ENCODE data around the gene CHCHD6. TPM values are rescaled to one million over a fixed set of nuclear protein-coding genes. Genes with fewer than 3 reads are reported as not detected.

The CHCHD6 gene
- total RNA-seq, 1 experiment from 2014 or later, result 29.6 TPM

DNA sequence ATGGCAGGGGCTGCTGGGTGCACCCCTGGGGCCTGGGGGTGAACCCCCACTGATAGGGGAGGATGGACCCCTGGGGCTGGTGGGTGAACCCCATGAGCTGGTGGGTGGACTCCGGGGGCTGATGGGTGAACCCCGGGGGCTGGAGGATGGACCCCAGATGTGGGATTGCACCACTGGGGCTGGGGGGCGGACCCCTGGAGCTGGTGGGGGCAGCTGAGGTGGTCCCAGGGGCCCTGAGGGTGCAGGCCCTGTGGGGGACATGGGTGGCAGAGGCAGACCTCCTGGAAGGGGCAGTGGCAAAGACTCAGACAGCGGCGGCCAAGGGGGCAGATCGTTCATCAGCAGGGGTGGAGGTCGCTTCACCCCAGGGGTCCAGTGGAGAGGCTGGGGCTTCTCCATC is 31.7 kb upstream of the CHCHD6 start:
- intact Hi-C loops (cut with micrococcal nuclease), result no loop called here
- ChIA-PET CTCF (interaction anchor here (0.6 to 3.5 kb wide), 2 partner anchors 12 to 593 kb away, joined by 3 to 15 read pairs; no protein-coding TSS in a partner anchor), POLR2A (interaction anchor here (1.1 kb wide), 1 partner anchor 103 kb away, joined by 4 read pairs; no protein-coding TSS in a partner anchor)
- no peaks in the 10 kb centered on the region for H3K36me3 Mint-ChIP-seq (ENCODE audit: insufficient read depth, unreplicated experiment)
- DNase-seq (ENCODE audit: unreplicated experiment), result no peak
- no TSS peak for BruUV-seq (replicated peaks)
- H3K9me3 Mint-ChIP-seq (ENCODE audit: unreplicated experiment), result no peaks in the 10 kb centered on the region
- H3K4me1 Mint-ChIP-seq (ENCODE audit: insufficient read depth, unreplicated experiment), result no peaks in the 10 kb centered on the region
- TF ChIP-seq, protein P1, sequence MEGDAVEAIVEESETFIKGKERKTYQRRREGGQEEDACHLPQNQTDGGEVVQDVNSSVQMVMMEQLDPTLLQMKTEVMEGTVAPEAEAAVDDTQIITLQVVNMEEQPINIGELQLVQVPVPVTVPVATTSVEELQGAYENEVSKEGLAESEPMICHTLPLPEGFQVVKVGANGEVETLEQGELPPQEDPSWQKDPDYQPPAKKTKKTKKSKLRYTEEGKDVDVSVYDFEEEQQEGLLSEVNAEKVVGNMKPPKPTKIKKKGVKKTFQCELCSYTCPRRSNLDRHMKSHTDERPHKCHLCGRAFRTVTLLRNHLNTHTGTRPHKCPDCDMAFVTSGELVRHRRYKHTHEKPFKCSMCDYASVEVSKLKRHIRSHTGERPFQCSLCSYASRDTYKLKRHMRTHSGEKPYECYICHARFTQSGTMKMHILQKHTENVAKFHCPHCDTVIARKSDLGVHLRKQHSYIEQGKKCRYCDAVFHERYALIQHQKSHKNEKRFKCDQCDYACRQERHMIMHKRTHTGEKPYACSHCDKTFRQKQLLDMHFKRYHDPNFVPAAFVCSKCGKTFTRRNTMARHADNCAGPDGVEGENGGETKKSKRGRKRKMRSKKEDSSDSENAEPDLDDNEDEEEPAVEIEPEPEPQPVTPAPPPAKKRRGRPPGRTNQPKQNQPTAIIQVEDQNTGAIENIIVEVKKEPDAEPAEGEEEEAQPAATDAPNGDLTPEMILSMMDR (IDR thresholded peaks at IDR 0.05; ENCODE audit: unreplicated experiment), result no peak
- peaks cover 16% of the 10 kb centered on the region for H3K27me3 Mint-ChIP-seq (ENCODE audit: insufficient read depth, unreplicated experiment)
- H3K27ac Mint-ChIP-seq (ENCODE audit: low read depth, unreplicated experiment), result no peak overlapping the region
- no peak overlapping the region for H3K4me3 Mint-ChIP-seq (ENCODE audit: unreplicated experiment)

GRCh38 chr3:126672741-126673140 is 31.3 kb upstream of the CHCHD6 start:
- ChIA-PET POLR2A (no interaction called here), CTCF (interaction anchor here (1.0 to 3.5 kb wide), 4 partner anchors 12 to 876 kb away, joined by 3 to 15 read pairs (median 4); no protein-coding TSS in a partner anchor)
- Mint-ChIP-seq H3K9me3 (ENCODE audit: unreplicated experiment) (no peaks in the 10 kb centered on the region), H3K4me3 (ENCODE audit: unreplicated experiment) (no peak overlapping the region), H3K4me1 (ENCODE audit: insufficient read depth, unreplicated experiment) (no peaks in the 10 kb centered on the region), H3K27me3 (ENCODE audit: insufficient read depth, unreplicated experiment) (peaks cover 17% of the 10 kb centered on the region), H3K27ac (ENCODE audit: low read depth, unreplicated experiment) (no peak overlapping the region), H3K36me3 (ENCODE audit: insufficient read depth, unreplicated experiment) (no peaks in the 10 kb centered on the region)
- no TSS peak for BruUV-seq (replicated peaks)
- intact Hi-C loops (cut with micrococcal nuclease), result no loop called here
- TF ChIP-seq, protein P1 (IDR thresholded peaks at IDR 0.05; ENCODE audit: unreplicated experiment), result no peak
- no peak for DNase-seq (ENCODE audit: unreplicated experiment)

DNA sequence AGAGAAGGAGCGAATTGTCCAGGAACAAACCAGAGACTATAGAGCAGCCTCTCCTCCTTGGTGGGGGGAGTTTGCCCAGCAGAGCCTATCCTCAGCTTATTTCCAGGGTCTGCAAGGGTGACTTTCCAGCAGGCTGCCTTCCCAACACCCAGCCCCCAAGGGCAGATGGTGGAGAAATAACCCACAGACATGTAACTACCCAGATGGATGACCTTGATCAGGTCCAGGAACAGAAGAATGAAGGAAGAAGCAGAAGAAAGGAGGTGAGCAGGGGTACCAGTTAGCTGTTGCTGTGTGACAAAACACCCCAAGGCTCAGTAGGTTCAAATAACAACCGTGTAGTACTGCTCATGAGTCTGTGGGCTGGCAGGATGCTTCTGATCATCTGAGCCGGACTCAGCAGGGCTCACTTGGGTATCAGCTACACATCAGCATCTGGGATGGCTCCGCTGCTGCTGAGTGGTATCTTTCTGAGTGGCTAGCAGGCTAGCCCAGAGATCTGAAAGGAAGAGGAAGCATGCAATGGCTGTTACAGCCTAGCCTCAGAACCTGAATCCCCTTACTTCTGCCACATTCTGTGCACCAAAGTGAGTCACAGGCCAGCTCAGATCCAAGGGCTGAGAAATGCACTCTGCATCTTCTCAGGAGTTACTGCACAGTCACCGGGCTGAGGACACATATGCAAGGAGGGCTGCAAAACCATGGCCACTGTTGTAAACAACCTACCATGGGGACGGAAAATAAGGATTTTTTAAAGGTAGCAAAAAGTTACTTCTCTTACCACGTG is 26.9 kb upstream of the CHCHD6 start:
- TF ChIP-seq, protein P1 (IDR thresholded peaks at IDR 0.05; ENCODE audit: unreplicated experiment), result no peak
- no peak overlapping the region for H3K27ac Mint-ChIP-seq (ENCODE audit: low read depth, unreplicated experiment)
- CTCF ChIA-PET, result interaction anchor here (0.7 to 6.4 kb wide), 10 partner anchors 20 to 869 kb away, joined by 3 to 63 read pairs (median 4); no protein-coding TSS in a partner anchor
- intact Hi-C loops (cut with micrococcal nuclease), result no loop called here
- H3K36me3 Mint-ChIP-seq (ENCODE audit: insufficient read depth, unreplicated experiment), result no peaks in the 10 kb centered on the region
- POLR2A ChIA-PET, result interaction anchor here (1.0 kb wide), 1 partner anchor 868 kb away, joined by 3 read pairs; no protein-coding TSS in a partner anchor
- DNase-seq (ENCODE audit: unreplicated experiment), result no peak
- peaks cover 17% of the 10 kb centered on the region for H3K27me3 Mint-ChIP-seq (ENCODE audit: insufficient read depth, unreplicated experiment)
- H3K4me1 Mint-ChIP-seq (ENCODE audit: insufficient read depth, unreplicated experiment), result no peaks in the 10 kb centered on the region
- H3K9me3 Mint-ChIP-seq (ENCODE audit: unreplicated experiment), result no peaks in the 10 kb centered on the region
- no TSS peak for BruUV-seq (replicated peaks)
- no peak overlapping the region for H3K4me3 Mint-ChIP-seq (ENCODE audit: unreplicated experiment)

DNA sequence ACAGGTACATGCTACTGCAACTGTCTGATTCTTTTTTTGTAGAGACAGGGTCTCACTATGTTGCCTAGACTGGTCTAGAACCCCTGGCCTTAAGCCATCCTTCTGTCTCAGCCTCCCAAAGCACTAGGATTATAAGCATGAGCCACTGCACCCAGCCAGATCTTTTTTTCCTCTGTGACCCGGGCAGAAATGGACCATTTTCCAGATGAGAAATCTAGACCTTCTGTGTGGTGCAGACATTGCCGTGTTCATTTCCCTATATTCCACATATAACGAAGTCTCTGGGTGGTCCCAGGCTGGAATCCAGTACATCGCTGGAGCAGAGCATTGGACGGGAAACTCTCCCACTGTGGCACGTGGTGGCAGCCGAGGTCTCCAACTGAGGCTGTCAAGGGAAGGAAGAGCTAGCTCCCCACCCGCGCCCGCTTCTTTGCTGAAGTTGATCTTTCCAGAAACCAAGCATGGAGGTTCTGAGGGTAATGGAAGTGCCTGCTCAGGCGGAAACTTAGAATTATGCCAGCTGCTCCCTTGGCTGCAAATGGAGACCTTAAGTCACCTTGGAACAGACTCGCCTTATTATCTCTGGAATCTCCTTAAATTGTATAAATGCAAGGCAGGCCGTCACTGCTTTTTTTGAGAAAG is 26.1 kb upstream of the CHCHD6 start:
- BruUV-seq (replicated peaks), result no TSS peak
- H3K4me1 Mint-ChIP-seq (ENCODE audit: insufficient read depth, unreplicated experiment), result no peaks in the 10 kb centered on the region
- TF ChIP-seq, protein P1 (IDR thresholded peaks at IDR 0.05; ENCODE audit: unreplicated experiment), result no peak
- H3K27ac Mint-ChIP-seq (ENCODE audit: low read depth, unreplicated experiment), result no peak overlapping the region
- intact Hi-C loops (cut with micrococcal nuclease), result loop anchor here (2.0 kb wide), 1 partner anchor 75 kb away; no protein-coding TSS in a partner anchor
- no peak overlapping the region for H3K4me3 Mint-ChIP-seq (ENCODE audit: unreplicated experiment)
- no peak for DNase-seq (ENCODE audit: unreplicated experiment)
- POLR2A ChIA-PET, result interaction anchor here (1.0 kb wide), 1 partner anchor 867 kb away, joined by 3 read pairs; no protein-coding TSS in a partner anchor
- H3K9me3 Mint-ChIP-seq (ENCODE audit: unreplicated experiment), result no peaks in the 10 kb centered on the region
- H3K36me3 Mint-ChIP-seq (ENCODE audit: insufficient read depth, unreplicated experiment), result no peaks in the 10 kb centered on the region
- H3K27me3 Mint-ChIP-seq (ENCODE audit: insufficient read depth, unreplicated experiment), result peaks cover 17% of the 10 kb centered on the region
- CTCF ChIA-PET, result interaction anchor here (0.7 to 6.4 kb wide), 18 partner anchors 12 to 868 kb away, joined by 3 to 63 read pairs (median 4); no protein-coding TSS in a partner anchor
